K562 (cell line): Measurements from ENCODE around the gene DNAJB1. TPM values are rescaled to one million over a fixed set of nuclear protein-coding genes. Genes with fewer than 3 reads are reported as not detected.

Experiments used
- ATF2 ChIP-seq: sonication (generic); formaldehyde crosslinking; IDR thresholded peaks from 2 replicates; pipeline ENCODE4 v1.8.1; 2022; ENCODE audit warnings: missing genetic modification reagents
- BMI1 ChIP-seq: fragments of 150-350 bp; IDR thresholded peaks from 2 replicates; pipeline ENCODE4 v1.6.1; 2014; ENCODE audit warnings: low read length
- CBFA2T2 ChIP-seq: fragments of 450-650 bp; conservative IDR thresholded peaks from 2 replicates; pipeline ENCODE4 v1.6.1; 2017; ENCODE audit warnings: mild to moderate bottlenecking
- CBFA2T3 ChIP-seq: fragments of 450-650 bp; IDR thresholded peaks from 2 replicates; pipeline ENCODE4 v1.6.1; 2017
- CBX8 ChIP-seq: fragments of 200-600 bp; sonication (generic); IDR thresholded peaks from 2 replicates; pipeline ENCODE4 v1.6.1; 2012; ENCODE audit warnings: borderline replicate concordance, mixed run types, low read depth, mild to moderate bottlenecking, moderate library complexity, mixed read lengths, low read length, control low read depth, inconsistent platforms; ENCODE audit not compliant: poor library complexity, severe bottlenecking; ENCODE audit errors: extremely low read depth
- HMGXB4 ChIP-seq: sonication (generic); formaldehyde crosslinking; IDR thresholded peaks from 2 replicates; pipeline ENCODE4 v1.8.1; 2023; ENCODE audit warnings: mild to moderate bottlenecking, missing genetic modification reagents
- JUND ChIP-seq, 2 experiments: IDR thresholded peaks; 2 replicates in 1 of 2; 3 replicates in 1 of 2; pipeline ENCODE4 v1.6.1; 2011; ENCODE audit warnings: borderline replicate concordance in 2 of 2, low read depth in 2 of 2, low read length in 2 of 2, improper control_type of control experiment in 1 of 2, missing biosample characterization in 1 of 2, missing genetic modification characterization in 1 of 2, missing genetic modification reagents in 1 of 2
- NFXL1 ChIP-seq: fragments of 450-650 bp; formaldehyde crosslinking; IDR thresholded peaks from 2 replicates; pipeline ENCODE4 v1.4.0; 2021; ENCODE audit warnings: mild to moderate bottlenecking
- PHB ChIP-seq: fragments of 250-450 bp; sonication (Bioruptor Pico); IDR thresholded peaks from 2 replicates; pipeline ENCODE4 v1.5.0; 2021
- RB1 ChIP-seq: fragments of 450-650 bp; IDR thresholded peaks from 2 replicates; pipeline ENCODE4 v1.6.1; 2017; ENCODE audit warnings: low read depth, mild to moderate bottlenecking
- SOX6 ChIP-seq: fragments of 450-650 bp; IDR thresholded peaks from 2 replicates; pipeline ENCODE4 v1.6.1; 2014; ENCODE audit warnings: mild to moderate bottlenecking
- SRSF3 ChIP-seq: fragments of 200-400 bp; formaldehyde crosslinking; IDR thresholded peaks from 2 replicates; pipeline ENCODE4 v1.6.1; 2016; ENCODE audit warnings: mild to moderate bottlenecking, low read length, moderate library complexity; ENCODE audit not compliant: insufficient read depth
- SRSF9 ChIP-seq: fragments of 200-400 bp; formaldehyde crosslinking; IDR thresholded peaks from 2 replicates; pipeline ENCODE4 v1.6.1; 2017; ENCODE audit warnings: low read depth, low read length, borderline replicate concordance
- TAF15 ChIP-seq: fragments of 200-400 bp; formaldehyde crosslinking; IDR thresholded peaks from 2 replicates; pipeline ENCODE4 v1.6.1; 2017; ENCODE audit warnings: mild to moderate bottlenecking, low read depth, low read length, moderate library complexity
- THRA ChIP-seq: fragments of 450-650 bp; IDR thresholded peaks from 2 replicates; pipeline ENCODE4 v1.6.1; 2017; ENCODE audit warnings: mild to moderate bottlenecking, moderate library complexity
- ZNF133 ChIP-seq: fragments of 250-450 bp; sonication (Bioruptor Pico); IDR thresholded peaks from 2 replicates; pipeline ENCODE4 v1.4.0; 2020; ENCODE audit warnings: mild to moderate bottlenecking
- ZNF24 ChIP-seq: fragments of 450-650 bp; IDR thresholded peaks from 2 replicates; pipeline ENCODE4 v1.6.1; 2016
- ZNF282 ChIP-seq: sonication (generic); formaldehyde crosslinking; IDR thresholded peaks from 2 replicates; pipeline ENCODE4 v1.8.1; 2023; ENCODE audit warnings: missing genetic modification reagents
- polyA plus RNA-seq, 8 experiments: library from polyadenylated mRNA; depleted of rRNA in 4 of 8; stranded (reverse) in 5 of 8; unstranded in 3 of 8; fragments of >200 nt; fragmentation: Nextera tagmentation in 2 of 8; fragmentation: Illumina TruSeq in 1 of 8; extraction: Ambion mirVana in 2 of 8; extraction: Trizol in 1 of 8; gene quantifications; 2 replicates each; pipeline versions ENCODE4 v1.2.1 to v1.2.3, GENCODE V29; 2011 to 2014; ENCODE audit warnings: inconsistent platforms in 1 of 8, missing spikeins in 1 of 8
- total RNA-seq, 7 experiments: library from RNA; depleted of rRNA in 6 of 7; stranded (reverse); fragments of >200 nt in 6 of 7; fragmentation: Illumina TruSeq in 2 of 7; extraction: Trizol in 2 of 7; gene quantifications; 2 replicates each; pipeline versions ENCODE4 v1.2.1 to v1.2.3, GENCODE V29; 2011 to 2021; ENCODE audit warnings: low replicate concordance in 1 of 7

DNAJB1 gene
- total and polyA plus RNA-seq, 9 of the 15 experiments (the other 6 are each of a cell fraction or from before 2014, with no cell fraction given) = 13.2 to 113 (median 62.1) TPM

- TF ChIP-seq HMGXB4 (CRISPR knock-in tag) (no peak), ZNF24 (peak; percentile 58; the same call in 1 of the 2 replicates), ATF2 (CRISPR knock-in tag) (no peak), CBFA2T2 (no peak), CBFA2T3 (no peak), BMI1 (no peak), SRSF9 (no peak), SRSF3 (no peak), TAF15 (no peak), NFXL1 (no peak), JUND (IDR thresholded peaks at IDR 0.05; ENCODE audit: borderline replicate concordance, low read depth, low read length) (peak; percentile 62; the same call in 1 of the 2 replicates), JUND (tag; IDR thresholded peaks at IDR 0.05; ENCODE audit: borderline replicate concordance, low read depth, low read length) (peak; percentile 46; the same call in 1 of the 3 replicates), CBX8 (no peak), THRA (no peak), ZNF282 (CRISPR knock-in tag) (no peak), SOX6 (0 out of 2 replicates have a peak, but pooled peaks have one; percentile 18), ZNF133 (CRISPR knock-in tag) (no peak), PHB (CRISPR knock-in tag) (no peak), RB1 (peak; percentile 89; the same call in 1 of the 2 replicates)
Measured at GRCh38 chr19:14556662-14557188, 38.5 kb upstream of the DNAJB1 start (continued).
